ENCODE data around the gene NUTM2E.
"Not testable (repeated sequence)": the region's sequence is repeated elsewhere in the genome, so short reads cannot be mapped to it uniquely, and the experiment has no call there.

The NUTM2E gene

DNA sequence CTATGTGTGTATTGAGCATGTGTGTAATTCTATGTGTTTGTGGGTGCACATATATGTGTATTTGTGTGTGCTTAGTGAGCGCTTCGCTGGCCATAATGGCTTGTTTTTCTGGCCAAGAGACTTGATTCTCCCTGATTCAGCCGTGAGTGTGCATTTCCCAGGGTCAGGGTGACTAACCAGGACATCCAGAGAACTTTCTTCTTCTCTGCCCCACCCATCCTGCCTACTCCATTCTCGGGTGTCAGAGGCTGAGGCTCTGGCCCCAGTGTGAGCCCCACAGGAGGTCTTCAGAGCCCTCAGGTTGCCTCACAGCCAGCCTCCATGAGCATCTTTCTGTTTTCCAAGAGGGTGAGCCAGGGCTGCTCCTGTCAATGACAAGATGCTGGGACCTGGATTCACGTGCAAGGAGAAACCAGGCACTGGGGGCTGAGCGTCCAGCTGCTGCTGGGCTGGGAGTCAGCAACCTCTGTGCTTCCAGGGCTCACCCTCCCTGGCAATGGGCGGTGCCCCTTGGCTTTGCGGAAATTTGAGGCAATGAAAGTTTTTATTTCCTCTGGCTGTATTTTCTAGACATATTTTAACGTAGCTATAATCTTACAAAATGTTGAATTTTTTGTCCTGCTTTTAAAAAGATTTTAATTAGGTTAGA lies 40.5 kb downstream of the NUTM2E start:
- DNase-seq, result not testable (repeated sequence)

DNA sequence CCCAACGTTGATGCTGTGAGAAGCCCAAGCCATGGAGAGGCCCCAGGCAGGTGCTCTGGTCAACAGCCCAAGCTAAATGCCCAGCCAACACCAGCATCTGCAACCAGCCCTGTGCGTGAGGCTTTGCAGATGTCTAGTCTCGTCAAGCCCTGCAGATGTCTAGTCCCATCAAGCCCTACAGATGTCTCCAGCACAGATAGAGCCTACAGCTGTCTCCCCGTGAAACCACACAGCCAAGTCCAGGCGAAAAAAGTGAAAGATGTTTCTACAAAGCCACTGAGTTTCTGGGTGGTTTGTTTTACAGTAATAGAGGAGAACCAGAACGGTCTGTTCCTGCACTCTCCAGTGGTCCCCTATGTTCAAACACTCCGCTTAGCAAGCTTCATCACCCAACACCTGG lies 41.5 kb downstream of the NUTM2E start:
- DNase-seq, result not testable (repeated sequence)

GRCh38 chr10:79869439-79870097 lies 43.0 kb downstream of the NUTM2E start:
- not testable (repeated sequence) for DNase-seq

DNA sequence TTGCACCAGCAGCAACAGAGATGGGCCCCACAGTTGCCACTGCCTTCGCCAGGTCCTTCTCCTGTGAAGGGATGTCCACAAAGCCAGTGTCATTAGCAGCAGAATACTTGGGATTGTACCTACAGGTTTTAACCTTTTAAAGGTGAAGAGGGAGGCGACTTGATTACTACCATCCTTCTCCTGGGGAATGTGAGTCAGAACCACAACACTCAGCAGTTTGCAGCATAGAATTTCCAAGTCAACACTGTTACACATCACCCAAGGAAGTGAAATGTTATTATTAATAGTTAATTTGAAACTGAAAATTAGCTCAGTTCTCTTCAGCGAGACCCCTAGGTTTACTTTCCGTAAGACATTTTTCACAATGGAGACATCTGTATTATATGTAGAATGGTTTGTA lies 45.2 kb downstream of the NUTM2E start:
- DNase-seq, result not testable (repeated sequence)
